ENCODE measurements around the gene SYCP3. TPM values are rescaled to one million over a fixed set of nuclear protein-coding genes. Genes with fewer than 3 reads are reported as not detected.

SYCP3 gene
- total RNA-seq, result 0.30 and 0.32 TPM in 2 replicates

GRCh38 chr12:101738920-101739665 lies at the start of gene SYCP3:
TSS of gene SYCP3 (minus strand) at chr12:101739462. CDS start at chr12:101737935, 1,527 bp downstream.

GRCh38 chr12:101697197-101697929 lies 41.9 kb downstream of the SYCP3 start, which contains the start of gene CHPT1:
TSS of gene CHPT1 (plus strand) at chr12:101697640. CDS start at chr12:101697862, 222 bp downstream.

Other genes with a start within 250 kb of the SYCP3 start
- gene MYBPC1, start 144.5 kb downstream of the SYCP3 start, total RNA-seq, result not detected in 2 replicates
- 38.1 and 41.9 TPM in 2 replicates for gene CHPT1, start 41.8 kb downstream of the SYCP3 start, total RNA-seq
- gene GNPTAB, start 91.5 kb upstream of the SYCP3 start, total RNA-seq, result 56.4 and 76.3 TPM in 2 replicates
- gene DRAM1, start 138.1 kb upstream of the SYCP3 start, total RNA-seq, result 101 and 190 TPM in 2 replicates

Data from smooth muscle cell of the umbilical artery (primary cell).